Stimulated activated CD4-positive, alpha-beta T cell treated with anti-CD3 and anti-CD28 coated beads, TNF-alpha, amount 100 ng/mL, for 48 hours (primary cell): ENCODE data around the gene CHCHD5.

ENCODE experiments used
- DNase-seq, 3 donors: peaks; one replicate each; pipeline ENCODE4 v3.0.0-alpha.2; 2020; ENCODE audit warnings: low read depth in 3 of 3

Gene CHCHD5

DNA sequence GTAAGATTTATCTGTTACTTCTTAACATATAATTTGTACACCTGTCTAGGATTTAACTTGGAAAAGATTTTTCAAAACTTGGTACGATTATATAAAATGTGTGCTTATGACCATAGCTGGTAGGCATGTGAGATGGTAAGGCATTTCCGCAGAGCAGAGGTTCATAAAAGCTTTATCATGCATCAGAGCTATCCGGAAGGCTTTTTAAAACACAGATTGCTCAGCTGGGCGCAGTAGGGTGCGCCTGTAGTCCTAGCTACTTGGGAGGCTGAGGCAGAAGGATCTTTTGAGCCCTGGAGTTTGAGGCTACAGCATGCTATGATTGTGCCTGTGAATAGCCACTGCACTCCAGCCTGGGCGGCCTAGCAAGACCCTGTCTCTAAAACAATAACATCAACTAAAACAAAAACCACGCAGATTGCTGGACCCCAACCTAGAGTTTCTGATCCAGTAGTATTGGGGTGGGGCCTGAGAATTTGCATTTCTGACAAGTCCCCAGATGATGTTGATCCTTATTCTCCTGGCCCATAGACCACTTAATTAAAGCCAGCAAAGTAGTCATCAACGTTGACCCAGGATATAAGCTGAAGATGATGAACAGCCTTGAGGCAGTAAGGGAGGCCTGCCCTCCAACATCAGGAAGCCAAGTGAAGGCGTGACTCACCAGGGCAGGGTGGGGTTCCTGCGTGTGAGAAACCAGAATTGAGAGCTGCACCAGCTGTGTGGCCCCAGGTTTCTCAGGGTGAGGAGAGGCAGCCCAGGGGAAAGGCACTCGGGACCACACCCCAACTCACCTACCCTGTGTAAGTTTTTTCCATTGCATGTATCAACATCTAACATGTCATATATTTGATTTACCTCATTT lies 39.7 kb downstream of the CHCHD5 start:
- DNase-seq: peak in 2 of 3 donors; percentile 57 to 58

DNA sequence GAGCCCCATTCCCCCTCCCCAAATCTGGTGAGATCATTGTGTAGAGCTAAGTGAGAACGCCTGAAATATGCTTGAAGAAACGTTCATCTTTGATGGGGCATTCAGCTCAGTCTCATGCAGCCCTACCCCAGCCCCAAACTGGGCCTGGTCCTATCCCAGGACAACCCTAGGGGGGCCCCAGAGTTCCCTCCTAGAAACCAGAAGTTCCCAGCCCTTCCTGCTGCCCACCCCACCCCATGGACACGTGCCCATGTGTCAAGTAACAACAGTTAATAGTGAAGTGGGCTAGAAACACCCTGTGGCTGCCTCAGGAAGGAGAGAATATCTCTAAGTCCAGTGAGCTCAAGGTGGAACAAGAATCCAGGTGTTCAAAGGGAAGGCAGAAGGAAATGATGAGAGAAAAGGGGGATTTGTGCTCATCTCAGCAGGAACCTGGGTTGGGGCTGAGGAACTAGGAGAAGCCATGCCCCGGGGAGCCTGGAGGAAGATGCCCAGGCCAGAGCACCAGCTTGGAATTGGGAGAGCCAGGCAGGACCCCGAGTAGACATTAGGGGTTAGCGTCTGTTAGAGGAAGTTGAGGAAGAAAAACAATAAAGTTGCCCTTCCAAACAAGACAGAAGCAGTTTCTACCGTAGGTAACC lies 41.2 kb downstream of the CHCHD5 start:
- DNase-seq: no peak

GRCh38 chr2:112626604-112627059 lies 42.2 kb downstream of the CHCHD5 start:
- DNase-seq: peak in 2 of 3 donors; percentile 37 to 57

GRCh38 chr2:112627060-112628040 lies 42.9 kb downstream of the CHCHD5 start:
- DNase-seq: no peak

- DNase-seq: no peak
These were observed 44.8 kb downstream of the CHCHD5 start for GRCh38 chr2:112629224-112629623.

GRCh38 chr2:112629823-112630222 lies 45.4 kb downstream of the CHCHD5 start:
- no peak for DNase-seq

- DNase-seq: no peak
These were observed 45.9 kb downstream of the CHCHD5 start for GRCh38 chr2:112630268-112630667.

GRCh38 chr2:112633708-112634107 lies 49.3 kb downstream of the CHCHD5 start:
- no peak for DNase-seq

- DNase-seq: no peak
These were observed 49.9 kb downstream of the CHCHD5 start for GRCh38 chr2:112634153-112634873.

- no peak for DNase-seq
These were observed 50.4 kb downstream of the CHCHD5 start for GRCh38 chr2:112634874-112635157.

DNA sequence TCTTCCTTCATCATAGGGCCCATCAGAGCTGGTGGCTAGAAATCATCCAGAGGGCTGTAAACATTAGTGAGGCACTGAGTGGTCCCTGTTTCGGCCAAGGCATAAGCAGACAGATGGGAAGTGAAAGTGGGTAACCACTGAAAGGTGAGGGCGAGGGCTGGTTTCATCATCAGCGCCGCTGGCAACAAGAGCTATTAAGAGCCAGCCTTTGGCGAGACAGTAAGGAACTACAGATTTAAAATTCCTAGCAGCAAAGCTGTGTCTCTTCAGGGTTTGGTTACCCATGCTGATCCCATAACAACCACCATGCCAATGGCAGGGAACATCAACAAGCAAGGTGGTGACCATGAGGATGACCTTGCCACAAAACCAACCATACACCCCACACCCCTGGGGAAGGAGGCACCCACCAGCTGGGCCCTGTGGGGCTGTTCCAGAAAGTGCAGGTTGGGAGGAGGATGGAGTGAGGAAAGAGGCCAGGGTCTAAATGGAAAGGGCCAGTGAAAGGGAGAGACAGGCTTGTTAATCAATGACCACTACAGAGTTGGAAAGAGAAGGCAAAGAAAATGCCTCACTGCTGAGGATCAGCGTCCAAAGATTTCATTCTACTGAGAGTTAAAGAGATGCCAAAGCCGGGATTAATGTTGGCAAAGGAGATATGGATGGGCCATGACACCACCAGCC lies 52.3 kb downstream of the CHCHD5 start:
- DNase-seq: no peak

DNA sequence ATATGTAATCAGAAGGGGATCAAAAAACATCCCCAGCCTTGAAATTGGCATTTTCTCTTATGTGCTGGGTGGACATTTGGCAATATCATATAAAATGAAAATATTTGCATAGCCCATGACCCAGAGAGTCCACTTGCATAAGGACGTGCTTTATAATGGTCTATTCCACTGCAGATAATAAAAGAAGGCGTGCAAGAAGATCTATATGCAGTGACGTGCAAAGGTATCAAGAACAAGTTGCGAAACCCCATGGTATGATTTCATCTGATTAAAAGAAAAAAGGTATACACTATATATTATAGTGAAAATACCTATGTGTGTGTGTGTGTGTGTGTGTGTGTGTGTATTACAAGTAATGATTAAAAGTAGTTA lies 52.9 kb downstream of the CHCHD5 start:
- DNase-seq: no peak
